ENCODE results near the gene GRB10.

GRB10 gene

DNA sequence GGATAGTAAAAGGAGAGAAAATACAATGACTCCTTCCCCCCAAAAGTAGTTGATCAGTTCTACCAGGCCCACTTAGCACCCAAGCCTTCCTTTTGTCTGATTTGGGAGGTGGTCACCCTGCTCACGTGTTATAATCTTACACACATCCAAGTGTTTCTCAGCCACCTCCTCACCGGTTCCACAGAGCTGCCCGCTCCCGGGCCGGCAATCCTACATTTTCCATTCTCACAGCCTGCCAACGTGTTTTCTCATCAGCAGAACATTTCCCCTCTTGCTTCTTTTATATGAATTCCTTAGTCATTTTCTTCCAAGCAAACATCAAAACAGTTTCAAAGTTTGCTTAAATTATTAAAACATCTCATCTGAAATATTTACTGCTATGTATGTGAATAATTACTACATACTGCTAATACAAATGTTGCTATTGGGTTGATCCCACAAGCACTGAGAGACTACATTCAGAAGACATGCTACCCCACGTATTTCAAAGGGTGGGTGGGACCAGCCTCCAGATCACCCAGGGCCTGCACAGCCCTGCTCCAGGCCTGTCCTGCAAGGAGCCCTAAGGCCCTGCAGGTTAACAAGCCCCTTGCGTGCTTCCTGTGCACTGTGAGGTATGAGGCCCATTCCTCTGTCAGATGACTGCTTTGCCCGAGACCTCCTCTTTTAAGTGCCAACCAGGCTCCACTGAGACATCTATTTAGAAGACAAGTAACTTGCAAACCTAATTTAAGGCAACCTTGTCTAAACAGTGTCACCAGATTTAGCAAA, 75.3 kb downstream of the GRB10 start:
- Histone ChIP-seq H3K9me3 (ENCODE audit: control insufficient read depth, insufficient read depth, low read length) (no peaks in the 10 kb centered on the region), H3K36me3 (ENCODE audit: insufficient read depth, low read length) (peaks cover 2% of the 10 kb centered on the region; the same call in 1 of the 2 replicates), H3K4me1 (ENCODE audit: insufficient read depth, low read length) (0 out of 2 replicates have a peak, but pooled peaks cover 9% of the 10 kb centered on the region), H3K9ac (ENCODE audit: low read depth, low read length) (no peak overlapping the region)

DNA sequence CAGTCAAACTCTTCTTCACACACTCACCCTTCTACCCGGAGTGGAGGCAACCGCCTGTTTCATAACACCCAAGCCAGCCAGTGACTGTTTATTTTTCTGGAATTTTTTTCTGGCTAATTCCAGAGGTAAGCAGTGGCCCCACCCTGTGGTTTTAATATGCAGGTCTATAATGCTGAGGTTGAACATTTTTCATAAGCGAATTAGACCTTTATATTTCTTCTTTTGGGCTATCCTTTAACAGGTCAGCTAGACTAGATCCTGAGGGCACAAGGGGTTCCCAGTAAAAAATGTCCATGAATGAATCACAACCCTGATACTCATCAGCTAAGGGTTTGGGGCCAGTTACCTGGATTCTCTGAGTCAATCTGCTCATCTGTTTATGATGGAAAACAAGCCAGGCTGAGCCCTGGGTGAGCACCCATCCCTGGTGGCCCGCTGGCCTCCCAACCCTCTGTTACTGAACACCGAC, 76.2 kb downstream of the GRB10 start:
- H3K9ac ChIP-seq (ENCODE audit: low read depth, low read length): no peak overlapping the region
- no peaks in the 10 kb centered on the region for H3K9me3 ChIP-seq (ENCODE audit: control insufficient read depth, insufficient read depth, low read length)
- peaks cover 3% of the 10 kb centered on the region for H3K36me3 ChIP-seq (ENCODE audit: insufficient read depth, low read length)
- H3K4me1 ChIP-seq (ENCODE audit: insufficient read depth, low read length): 0 out of 2 replicates have a peak, but pooled peaks cover 6% of the 10 kb centered on the region

DNA sequence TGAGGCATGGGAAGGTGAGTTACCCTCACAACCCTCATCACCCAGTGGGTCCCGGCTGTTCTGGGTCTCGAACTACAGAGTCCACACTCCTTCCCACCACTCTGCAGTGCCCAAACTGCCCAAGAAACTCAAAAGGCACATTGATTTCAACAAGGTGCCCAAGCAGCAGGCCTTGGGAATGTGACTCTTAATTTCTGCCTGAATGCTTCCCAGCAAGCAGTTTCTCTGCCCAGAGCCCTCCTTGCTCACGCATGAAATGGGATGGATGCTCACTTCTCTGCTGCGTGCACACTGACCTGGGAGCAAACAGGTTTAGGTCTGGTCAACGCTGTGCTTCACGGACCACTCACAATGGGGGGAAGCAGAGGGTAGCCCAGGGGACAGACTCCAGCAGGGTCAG, 77.9 kb downstream of the GRB10 start:
- Histone ChIP-seq H3K36me3 (ENCODE audit: insufficient read depth, low read length) (peaks cover 3% of the 10 kb centered on the region; the same call in 1 of the 2 replicates), H3K9ac (ENCODE audit: low read depth, low read length) (no peak overlapping the region), H3K9me3 (ENCODE audit: control insufficient read depth, insufficient read depth, low read length) (no peaks in the 10 kb centered on the region), H3K4me1 (ENCODE audit: insufficient read depth, low read length) (0 out of 2 replicates have a peak, but pooled peaks cover 6% of the 10 kb centered on the region)

DNA sequence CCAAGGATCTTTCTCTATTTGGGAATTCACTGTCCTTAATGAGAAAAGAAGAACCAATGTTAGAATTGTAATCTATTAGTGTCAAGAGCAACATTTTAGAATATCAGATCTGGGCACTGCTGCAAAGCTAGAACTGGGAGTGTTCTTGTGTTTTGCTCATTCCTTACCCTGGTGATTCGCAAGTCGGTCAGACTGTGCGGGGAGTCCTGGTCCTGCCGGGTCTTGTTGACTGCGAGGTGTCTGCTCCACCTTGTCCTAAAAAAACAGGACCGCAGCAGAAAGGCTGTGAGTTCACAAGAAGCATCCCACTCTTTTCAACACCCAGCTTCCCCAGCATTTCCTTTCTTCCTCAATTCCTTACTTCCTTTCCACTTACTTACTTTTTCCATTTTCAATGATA, 79.0 kb downstream of the GRB10 start:
- Histone ChIP-seq H3K36me3 (ENCODE audit: insufficient read depth, low read length) (peaks cover 3% of the 10 kb centered on the region; the same call in 1 of the 2 replicates), H3K4me1 (ENCODE audit: insufficient read depth, low read length) (peaks cover 8% of the 10 kb centered on the region; the same call in 1 of the 2 replicates), H3K9ac (ENCODE audit: low read depth, low read length) (no peak overlapping the region), H3K9me3 (ENCODE audit: control insufficient read depth, insufficient read depth, low read length) (no peaks in the 10 kb centered on the region)

DNA sequence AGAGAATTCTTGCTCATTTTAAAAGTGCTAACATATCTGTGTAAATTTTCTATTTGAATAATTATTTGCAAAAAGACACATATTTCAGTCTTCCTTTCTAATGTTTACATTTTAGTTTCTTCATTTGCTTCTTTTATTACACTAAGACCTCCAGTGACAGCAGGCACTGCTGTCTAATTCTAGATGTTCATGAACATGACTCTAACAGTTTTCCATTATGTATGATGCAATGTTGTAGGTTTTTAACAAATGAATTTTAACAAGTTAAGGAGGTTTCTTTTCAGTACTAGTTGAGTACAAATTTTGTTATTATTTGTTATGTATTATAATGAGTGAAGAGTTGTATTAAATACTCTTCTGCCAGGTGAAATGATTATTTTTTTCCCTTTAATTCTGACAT, 83.6 kb downstream of the GRB10 start:
- H3K36me3 ChIP-seq (ENCODE audit: insufficient read depth, low read length): peaks cover 3% of the 10 kb centered on the region; the same call in 1 of the 2 replicates

DNA sequence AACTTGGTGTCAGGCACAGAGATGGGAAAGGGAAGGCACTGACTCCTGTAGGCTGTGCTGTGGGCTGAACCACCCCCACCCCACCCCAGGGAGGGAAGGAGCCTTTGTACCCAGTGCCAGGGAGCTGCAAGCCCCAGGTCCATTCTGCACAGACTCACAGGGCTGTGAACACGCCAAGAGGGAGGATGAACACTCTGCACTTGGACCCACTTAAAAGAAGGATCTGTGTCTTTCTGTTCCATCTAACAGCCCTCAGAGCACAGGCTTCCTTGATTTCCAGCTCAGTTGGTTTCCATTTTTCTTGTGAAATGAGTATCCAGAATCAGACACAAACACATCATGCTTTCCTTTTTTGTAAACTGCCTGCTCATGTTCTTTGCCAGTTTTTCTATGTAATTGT, 84.9 kb downstream of the GRB10 start:
- H3K4me1 ChIP-seq (ENCODE audit: insufficient read depth, low read length): peaks cover 14% of the 10 kb centered on the region
- H3K9me3 ChIP-seq (ENCODE audit: control insufficient read depth, insufficient read depth, low read length): no peaks in the 10 kb centered on the region
- H3K36me3 ChIP-seq (ENCODE audit: insufficient read depth, low read length): peaks cover 3% of the 10 kb centered on the region; the same call in 1 of the 2 replicates
- H3K9ac ChIP-seq (ENCODE audit: low read depth, low read length): no peak overlapping the region

More for the DNA sequence above, 83.6 kb downstream of the GRB10 start:
- peaks cover 11% of the 10 kb centered on the region; the same call in 1 of the 2 replicates for H3K4me1 ChIP-seq (ENCODE audit: insufficient read depth, low read length)
- no peaks in the 10 kb centered on the region for H3K9me3 ChIP-seq (ENCODE audit: control insufficient read depth, insufficient read depth, low read length)
- no peak overlapping the region for H3K9ac ChIP-seq (ENCODE audit: low read depth, low read length)

DNA sequence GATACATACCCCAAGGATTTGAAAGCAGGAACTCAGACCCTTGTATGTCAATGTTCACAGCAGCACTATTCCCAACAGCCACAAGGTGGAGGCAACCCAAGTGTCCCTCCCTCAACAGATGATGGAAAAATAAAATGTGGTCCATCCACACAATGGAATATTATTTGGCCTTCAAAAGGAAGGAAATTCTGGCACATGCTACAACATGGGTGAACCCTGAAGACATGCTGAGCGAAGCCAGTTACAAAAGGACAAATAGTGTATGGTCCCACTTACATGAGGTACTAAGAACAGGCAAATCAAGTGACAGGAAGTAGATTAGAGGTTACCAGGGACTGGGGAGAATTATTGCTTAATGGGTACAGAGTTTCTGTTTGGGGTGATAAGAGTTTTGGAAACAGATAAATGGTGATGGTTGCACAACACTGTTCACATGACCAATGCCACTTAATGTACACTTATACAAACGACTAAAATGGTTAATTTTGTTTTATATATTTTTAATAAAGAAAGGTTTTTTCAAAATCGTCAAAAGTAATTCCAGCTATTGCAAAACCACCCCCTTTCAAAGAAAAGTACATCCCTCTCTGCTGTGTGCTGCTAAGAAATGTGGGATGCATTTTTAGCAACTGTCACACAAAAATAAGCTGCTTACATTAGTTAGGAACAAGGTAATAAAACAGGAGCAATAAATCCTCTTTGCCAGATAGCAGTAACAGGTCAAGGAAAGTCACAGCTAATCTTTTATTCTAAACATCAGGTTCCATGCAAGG, 85.7 kb downstream of the GRB10 start:
- Histone ChIP-seq H3K9me3 (ENCODE audit: control insufficient read depth, insufficient read depth, low read length) (no peaks in the 10 kb centered on the region), H3K9ac (ENCODE audit: low read depth, low read length) (no peak overlapping the region), H3K36me3 (ENCODE audit: insufficient read depth, low read length) (no peaks in the 10 kb centered on the region; the same call in 1 of the 2 replicates), H3K4me1 (ENCODE audit: insufficient read depth, low read length) (peaks cover 14% of the 10 kb centered on the region)

DNA sequence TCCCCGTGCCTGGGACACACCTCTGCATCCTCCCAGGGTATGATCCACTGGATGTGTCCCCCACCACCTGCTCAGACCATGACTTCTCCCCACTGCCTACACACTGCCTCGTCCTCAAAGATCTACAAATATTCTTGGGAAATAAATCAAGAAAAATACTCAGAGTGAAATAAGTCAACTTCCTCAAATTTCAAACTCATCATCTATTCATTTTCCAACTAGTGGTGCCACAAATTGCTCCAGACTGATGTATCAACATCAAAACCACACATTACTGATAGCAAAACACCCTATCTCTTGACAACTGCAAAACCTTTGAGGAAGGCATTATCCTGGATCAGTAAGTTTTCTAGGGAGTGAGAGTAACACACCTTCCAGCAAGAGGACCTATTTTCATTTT, 87.7 kb downstream of the GRB10 start:
- H3K9me3 ChIP-seq (ENCODE audit: control insufficient read depth, insufficient read depth, low read length): no peaks in the 10 kb centered on the region

DNA sequence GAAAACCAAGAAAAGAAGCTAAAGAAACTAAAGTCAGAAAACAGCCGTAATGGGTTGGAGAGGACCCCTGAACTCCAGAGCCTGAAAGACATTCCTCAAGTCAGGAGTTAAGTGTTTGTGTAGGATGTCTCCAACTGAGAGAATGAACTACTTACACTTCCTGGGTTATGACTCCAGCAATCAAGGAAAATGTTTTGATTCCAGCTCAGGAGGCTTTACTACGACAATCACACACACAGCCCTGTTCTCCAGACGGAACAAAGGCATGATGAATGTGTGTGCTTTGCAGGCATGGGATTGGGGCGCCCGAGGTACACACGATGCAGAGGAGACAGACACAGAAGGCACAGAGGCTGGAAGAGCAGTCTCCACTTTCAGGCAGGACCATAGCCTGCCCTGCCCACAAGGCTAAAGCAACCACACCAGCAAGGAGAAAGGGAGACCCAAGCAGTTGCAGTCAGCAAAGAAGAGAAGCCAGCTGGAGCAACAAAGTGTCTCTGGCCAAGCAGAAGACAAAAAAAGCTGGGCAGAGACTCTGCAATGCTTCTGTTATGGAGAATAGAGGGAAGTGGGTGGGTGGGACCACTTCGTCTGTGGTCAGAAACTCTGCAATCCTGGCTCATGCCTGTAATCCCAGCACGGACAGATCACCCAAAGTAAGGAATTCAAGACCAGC, 89.1 kb downstream of the GRB10 start:
- H3K9me3 ChIP-seq (ENCODE audit: control insufficient read depth, insufficient read depth, low read length): no peaks in the 10 kb centered on the region
- peaks cover 15% of the 10 kb centered on the region for H3K4me1 ChIP-seq (ENCODE audit: insufficient read depth, low read length)
- H3K9ac ChIP-seq (ENCODE audit: low read depth, low read length): no peak overlapping the region
- no peaks in the 10 kb centered on the region for H3K36me3 ChIP-seq (ENCODE audit: insufficient read depth, low read length)

More for the DNA sequence above, 87.7 kb downstream of the GRB10 start:
- no peaks in the 10 kb centered on the region for H3K36me3 ChIP-seq (ENCODE audit: insufficient read depth, low read length)
- peaks cover 17% of the 10 kb centered on the region for H3K4me1 ChIP-seq (ENCODE audit: insufficient read depth, low read length)
- no peak overlapping the region for H3K9ac ChIP-seq (ENCODE audit: low read depth, low read length)

DNA sequence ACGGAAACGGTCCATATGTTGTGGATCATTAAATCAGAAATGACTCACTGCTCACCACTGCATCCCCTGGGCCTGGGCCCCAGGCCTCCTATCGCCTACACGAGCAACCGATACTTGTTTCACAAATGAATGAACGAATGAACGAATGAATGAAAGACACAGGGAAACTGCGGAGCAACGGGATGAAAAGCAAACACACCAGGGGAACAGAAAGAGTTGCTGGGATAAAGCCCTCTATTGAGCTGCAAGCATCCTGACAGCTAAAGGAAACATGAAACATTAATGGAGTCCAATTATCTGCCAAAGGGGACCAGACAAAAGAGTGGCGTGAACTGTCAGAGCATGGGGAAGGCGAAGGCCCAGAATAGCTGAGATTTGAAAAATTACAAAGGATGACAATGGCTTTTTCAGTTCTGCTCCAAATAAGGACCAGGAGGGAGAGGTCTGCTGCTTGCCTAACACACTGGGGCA, 92.1 kb downstream of the GRB10 start:
- no peaks in the 10 kb centered on the region for H3K9me3 ChIP-seq (ENCODE audit: control insufficient read depth, insufficient read depth, low read length)
- H3K4me1 ChIP-seq (ENCODE audit: insufficient read depth, low read length): peaks cover 12% of the 10 kb centered on the region
- peaks cover 4% of the 10 kb centered on the region; the same call in 1 of the 2 replicates for H3K36me3 ChIP-seq (ENCODE audit: insufficient read depth, low read length)
- no peak overlapping the region for H3K9ac ChIP-seq (ENCODE audit: low read depth, low read length)

DNA sequence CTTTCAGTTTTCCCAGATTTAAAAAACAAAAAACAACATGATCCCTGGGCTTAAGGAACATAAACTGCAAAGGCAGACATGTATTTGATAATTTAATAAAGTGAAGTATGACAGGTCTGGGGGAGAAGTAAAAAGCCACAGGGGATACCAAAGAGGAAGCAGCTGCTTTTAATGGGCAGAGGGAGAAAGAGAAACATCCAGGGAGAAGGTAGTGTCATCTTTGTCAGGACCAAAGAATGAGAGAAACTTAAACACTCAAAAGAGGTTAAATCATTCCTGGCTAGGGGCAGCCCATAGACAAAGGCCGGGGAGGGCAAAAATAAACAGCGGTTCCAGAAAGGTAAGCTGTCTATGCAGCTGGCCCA, 94.5 kb downstream of the GRB10 start:
- Histone ChIP-seq H3K4me1 (ENCODE audit: insufficient read depth, low read length) (peaks cover 4% of the 10 kb centered on the region), H3K9ac (ENCODE audit: low read depth, low read length) (no peak overlapping the region), H3K9me3 (ENCODE audit: control insufficient read depth, insufficient read depth, low read length) (no peaks in the 10 kb centered on the region), H3K36me3 (ENCODE audit: insufficient read depth, low read length) (peaks cover 4% of the 10 kb centered on the region; the same call in 1 of the 2 replicates)

DNA sequence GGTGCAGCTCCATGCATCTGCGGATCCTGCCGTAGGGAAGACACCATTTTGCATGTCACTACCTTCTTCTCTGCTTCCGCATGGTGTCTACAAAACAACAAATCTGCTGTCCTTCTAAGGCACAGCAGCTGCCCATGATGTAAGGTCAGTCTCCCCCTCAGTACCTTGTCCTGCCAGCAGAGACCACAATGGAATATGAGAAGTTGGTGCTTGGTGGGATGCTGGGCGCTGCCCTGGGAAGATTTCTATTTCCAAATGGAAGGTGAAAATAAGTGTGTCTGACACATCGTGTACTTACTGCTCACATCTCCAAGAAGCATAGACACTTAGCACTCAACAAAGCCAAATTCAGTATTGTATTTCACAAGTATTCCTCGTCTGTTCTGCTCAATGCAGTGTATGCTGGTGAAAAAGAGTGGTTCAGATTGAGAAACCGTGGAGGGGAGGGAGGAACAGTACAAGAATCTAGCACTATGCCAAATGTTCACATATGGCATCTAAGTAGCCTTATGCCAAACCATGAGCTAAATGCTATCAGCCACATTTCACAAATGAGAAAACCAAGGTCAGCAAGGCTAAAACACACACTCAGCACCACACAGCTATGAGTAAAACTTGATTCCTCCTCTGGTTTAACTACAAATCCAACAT, 95.0 kb downstream of the GRB10 start:
- H3K9ac ChIP-seq (ENCODE audit: low read depth, low read length): no peak overlapping the region
- peaks cover 4% of the 10 kb centered on the region for H3K4me1 ChIP-seq (ENCODE audit: insufficient read depth, low read length)
- H3K9me3 ChIP-seq (ENCODE audit: control insufficient read depth, insufficient read depth, low read length): no peaks in the 10 kb centered on the region
- H3K36me3 ChIP-seq (ENCODE audit: insufficient read depth, low read length): peaks cover 4% of the 10 kb centered on the region; the same call in 1 of the 2 replicates

DNA sequence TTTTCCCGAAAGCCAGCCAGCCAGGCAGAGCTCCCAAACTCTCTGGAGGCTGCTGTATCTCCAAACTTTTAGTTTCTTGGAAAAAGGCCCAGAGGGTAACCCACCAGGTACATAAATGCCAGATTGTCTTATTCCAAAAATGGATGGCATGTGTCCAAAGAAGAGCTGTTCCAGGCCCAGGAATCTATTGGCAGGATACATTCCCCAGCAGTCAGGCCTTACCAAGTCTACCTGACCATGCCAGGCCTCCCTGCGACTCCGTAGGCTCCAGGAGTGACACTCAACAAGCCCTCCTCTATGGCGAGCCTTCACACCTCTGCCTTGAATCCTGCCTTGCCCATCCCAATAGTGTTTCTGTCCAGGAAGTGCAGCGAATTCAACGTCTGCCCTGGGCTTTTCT, 95.6 kb downstream of the GRB10 start:
- H3K36me3 ChIP-seq (ENCODE audit: insufficient read depth, low read length): peaks cover 4% of the 10 kb centered on the region; the same call in 1 of the 2 replicates
- H3K9me3 ChIP-seq (ENCODE audit: control insufficient read depth, insufficient read depth, low read length): no peaks in the 10 kb centered on the region
- H3K4me1 ChIP-seq (ENCODE audit: insufficient read depth, low read length): peaks cover 4% of the 10 kb centered on the region
- no peak overlapping the region for H3K9ac ChIP-seq (ENCODE audit: low read depth, low read length)

All from ES-I3 (cell line).